ENCODE data around the gene CMIP. TPM values are rescaled to one million over a fixed set of nuclear protein-coding genes. Genes with fewer than 3 reads are reported as not detected.

Gene CMIP
- total and polyA plus RNA-seq, 10 of the 15 experiments (the other 5 are each of a cell fraction or from before 2014, with no cell fraction given): 1.2 to 43.2 (median 4.4) TPM

GRCh38 chr16:81715358-81716196, 271.0 kb downstream of the CMIP start:
- in situ Hi-C loops (cut with MboI): no loop called here
- Histone ChIP-seq H4K20me1 (ENCODE audit: control insufficient read depth, insufficient read depth) (no peaks in the 10 kb centered on the region), H3K4me1 (ENCODE audit: control insufficient read depth, insufficient read depth, low read length) (peaks cover 34% of the 10 kb centered on the region), H3K36me3 (ENCODE audit: control insufficient read depth in 2 of 2, insufficient read depth in 2 of 2, low read length in 1 of 2) (no peaks in the 10 kb centered on the region), H3K9me3 (replicated peaks; ENCODE audit: control insufficient read depth, insufficient read depth, low read length) (peaks cover 2% of the 10 kb centered on the region; the same call in 1 of the 3 replicates), H3K27ac (ENCODE audit: control insufficient read depth, insufficient read depth) (peak overlapping the region; percentile 75), H3K4me3 (peak overlapping the region; percentile 64), H3K9ac (ENCODE audit: control insufficient read depth, insufficient read depth, low read length) (peak overlapping the region; percentile 54; the same call in 1 of the 2 replicates), H2AFZ (ENCODE audit: control insufficient read depth, low read depth, low read length) (no peak overlapping the region), H3K27me3 (replicated peaks in 1 of 2; ENCODE audit: control insufficient read depth in 2 of 2, insufficient read depth in 2 of 2, low read length in 1 of 2) (no peaks in the 10 kb centered on the region), H3K79me2 (ENCODE audit: control insufficient read depth, insufficient read depth, low read length) (no peaks in the 10 kb centered on the region), H3K4me2 (ENCODE audit: control insufficient read depth, insufficient read depth) (peak overlapping the region; percentile 53)
- peak; percentile 77 for DNase-seq (ENCODE audit: low read depth, low spot score)
- SMC1A ChIA-PET (ENCODE audit: uncharacterized antibody, unreplicated experiment): interaction anchor here (0.8 to 2.3 kb wide), 17 partner anchors 9 to 348 kb away, joined by 3 to 8 read pairs (median 4); no protein-coding TSS in a partner anchor
- peak; percentile 72 for ATAC-seq
- intact Hi-C loops (cut with micrococcal nuclease; ENCODE audit: unreplicated experiment): loop anchor here (1.0 to 5.0 kb wide), 2 partner anchors 218 to 235 kb away; no protein-coding TSS in a partner anchor
- POLR2A ChIA-PET: interaction anchor here (0.6 to 2.2 kb wide), 6 partner anchors 14 to 728 kb away, joined by 3 to 8 read pairs (median 6); no protein-coding TSS in a partner anchor
- CTCF ChIA-PET: interaction anchor here (0.7 to 3.0 kb wide), 9 partner anchors 9 to 313 kb away, joined by 3 to 13 read pairs (median 5); no protein-coding TSS in a partner anchor
- RAD21 ChIA-PET (ENCODE audit: unreplicated experiment): interaction anchor here (0.6 to 2.8 kb wide), 19 partner anchors 9 to 718 kb away, joined by 3 to 15 read pairs (median 4); no protein-coding TSS in a partner anchor
- BruUV-seq (replicated peaks): TSS peak; percentile 89
- FAIRE-seq: peak; percentile 88
- under 1% methylated on average over 11 of the region's 11 CpGs for WGBS (ENCODE audit: insufficient coverage, insufficient replicate concordance, low lambda C conversion rate, missing lambda C conversion rate)
- no peak for TF ChIP-seq SMC3 (IDR thresholded peaks at IDR 0.05; ENCODE audit: borderline replicate concordance, low read length)
- TF ChIP-seq SUPT20H (IDR thresholded peaks at IDR 0.05; ENCODE audit: borderline replicate concordance, control insufficient read depth, low read depth, low read length): no peak
- TF ChIP-seq BMI1 (IDR thresholded peaks at IDR 0.05; ENCODE audit: borderline replicate concordance): peak; percentile 75; the same call in 1 of the 2 replicates
- TF ChIP-seq CHD1 (IDR thresholded peaks at IDR 0.05; ENCODE audit: low read depth, low read length): no peak
- 0 out of 2 replicates have a peak, but pooled peaks have one; percentile 9 for TF ChIP-seq YY1 (IDR thresholded peaks at IDR 0.05; ENCODE audit: low read depth, low read length)
- TF ChIP-seq, protein P1, sequence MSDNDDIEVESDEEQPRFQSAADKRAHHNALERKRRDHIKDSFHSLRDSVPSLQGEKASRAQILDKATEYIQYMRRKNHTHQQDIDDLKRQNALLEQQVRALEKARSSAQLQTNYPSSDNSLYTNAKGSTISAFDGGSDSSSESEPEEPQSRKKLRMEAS (IDR thresholded peaks at IDR 0.05; ENCODE audit: low read depth, low read length): no peak
- TF ChIP-seq, protein P2, sequence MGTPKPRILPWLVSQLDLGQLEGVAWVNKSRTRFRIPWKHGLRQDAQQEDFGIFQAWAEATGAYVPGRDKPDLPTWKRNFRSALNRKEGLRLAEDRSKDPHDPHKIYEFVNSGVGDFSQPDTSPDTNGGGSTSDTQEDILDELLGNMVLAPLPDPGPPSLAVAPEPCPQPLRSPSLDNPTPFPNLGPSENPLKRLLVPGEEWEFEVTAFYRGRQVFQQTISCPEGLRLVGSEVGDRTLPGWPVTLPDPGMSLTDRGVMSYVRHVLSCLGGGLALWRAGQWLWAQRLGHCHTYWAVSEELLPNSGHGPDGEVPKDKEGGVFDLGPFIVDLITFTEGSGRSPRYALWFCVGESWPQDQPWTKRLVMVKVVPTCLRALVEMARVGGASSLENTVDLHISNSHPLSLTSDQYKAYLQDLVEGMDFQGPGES (IDR thresholded peaks at IDR 0.05): no peak
- no peak for TF ChIP-seq TAF1 (IDR thresholded peaks at IDR 0.05; ENCODE audit: borderline replicate concordance, low read depth, low read length)
- no peak for TF ChIP-seq SUZ12 (IDR thresholded peaks at IDR 0.05; ENCODE audit: unreplicated experiment)
- no peak for TF ChIP-seq NRF1 (conservative IDR thresholded peaks at IDR 0.05; ENCODE audit: low read depth, low read length)
- TF ChIP-seq TBL1XR1 (IDR thresholded peaks at IDR 0.05; ENCODE audit: low read depth, low read length): peak; percentile 45; the same call in 1 of the 2 replicates
- TF ChIP-seq, protein P3, sequence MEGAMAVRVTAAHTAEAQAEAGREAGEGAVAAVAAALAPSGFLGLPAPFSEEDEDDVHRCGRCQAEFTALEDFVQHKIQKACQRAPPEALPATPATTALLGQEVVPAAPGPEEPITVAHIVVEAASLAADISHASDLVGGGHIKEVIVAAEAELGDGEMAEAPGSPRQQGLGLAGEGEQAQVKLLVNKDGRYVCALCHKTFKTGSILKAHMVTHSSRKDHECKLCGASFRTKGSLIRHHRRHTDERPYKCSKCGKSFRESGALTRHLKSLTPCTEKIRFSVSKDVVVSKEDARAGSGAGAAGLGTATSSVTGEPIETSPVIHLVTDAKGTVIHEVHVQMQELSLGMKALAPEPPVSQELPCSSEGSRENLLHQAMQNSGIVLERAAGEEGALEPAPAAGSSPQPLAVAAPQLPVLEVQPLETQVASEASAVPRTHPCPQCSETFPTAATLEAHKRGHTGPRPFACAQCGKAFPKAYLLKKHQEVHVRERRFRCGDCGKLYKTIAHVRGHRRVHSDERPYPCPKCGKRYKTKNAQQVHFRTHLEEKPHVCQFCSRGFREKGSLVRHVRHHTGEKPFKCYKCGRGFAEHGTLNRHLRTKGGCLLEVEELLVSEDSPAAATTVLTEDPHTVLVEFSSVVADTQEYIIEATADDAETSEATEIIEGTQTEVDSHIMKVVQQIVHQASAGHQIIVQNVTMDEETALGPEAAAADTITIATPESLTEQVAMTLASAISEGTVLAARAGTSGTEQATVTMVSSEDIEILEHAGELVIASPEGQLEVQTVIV (IDR thresholded peaks at IDR 0.05; ENCODE audit: borderline replicate concordance, partially characterized antibody): no peak
- TF ChIP-seq MEF2B (IDR thresholded peaks at IDR 0.05; ENCODE audit: partially characterized antibody, poor library complexity, severe bottlenecking): no peak
- TF ChIP-seq MYB (IDR thresholded peaks at IDR 0.05; ENCODE audit: borderline replicate concordance, low read depth, low read length): no peak
- no peak for TF ChIP-seq CEBPB (IDR thresholded peaks at IDR 0.05; ENCODE audit: borderline replicate concordance in 1 of 2, low read depth in 2 of 2, low read length in 2 of 2)
- TF ChIP-seq RUNX3 (IDR thresholded peaks at IDR 0.05; ENCODE audit: low read length): peak; percentile 86

All from GM12878 (cell line).